ENCODE measurements around the gene VCP.

VCP gene

GRCh38 chr9:35014517-35014916 is 57.9 kb downstream of the VCP start:
- no peak for DNase-seq (ENCODE audit: low read depth)

DNA sequence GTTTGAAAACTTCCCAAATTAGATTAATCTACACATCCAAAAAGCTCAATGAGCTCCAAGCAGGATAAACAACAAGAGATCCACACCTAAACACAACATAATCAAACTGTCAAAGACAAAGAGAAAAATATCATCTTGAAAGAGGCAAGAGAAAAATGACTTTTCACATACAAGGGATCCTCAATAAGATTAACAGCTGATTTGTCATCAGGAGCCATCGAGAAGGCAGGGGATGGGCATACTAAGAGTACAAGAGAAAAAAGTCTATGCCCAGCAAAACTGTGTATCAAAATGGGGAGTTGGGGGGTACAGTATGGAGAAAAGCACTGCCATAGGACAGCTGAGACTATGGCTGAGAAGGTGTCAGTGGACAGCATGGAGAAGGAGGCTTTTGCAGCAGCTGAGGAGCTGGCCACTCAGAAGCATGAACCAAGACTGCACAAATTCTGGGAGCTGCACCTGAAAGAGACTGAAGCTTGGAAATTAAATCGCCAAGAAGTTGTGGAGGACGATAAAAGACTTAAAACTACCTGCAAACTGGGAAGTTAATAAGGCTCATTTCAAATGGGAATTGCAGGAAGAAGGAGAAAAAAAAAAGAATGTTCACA is 62.0 kb downstream of the VCP start:
- no peak for DNase-seq (ENCODE audit: low read depth)
